HepG2 (cell line): ENCODE results near the gene SCN9A. TPM values are rescaled to one million over a fixed set of nuclear protein-coding genes. Genes with fewer than 3 reads are reported as not detected.
A peak's percentile ranks its signal among the peaks of the same experiment; 100 is the strongest.

ENCODE experiments used
- BCL6 ChIP-seq: IDR thresholded peaks from 2 replicates; pipeline ENCODE4 v1.6.1; 2016; ENCODE audit warnings: missing genetic modification reagents, missing compliant biosample characterization
- CEBPG ChIP-seq: IDR thresholded peaks from 2 replicates; pipeline ENCODE4 v1.6.1; 2016
- E2F1 ChIP-seq: sonication (generic); formaldehyde crosslinking; IDR thresholded peaks from 2 replicates; pipeline ENCODE4 v1.5.0; 2020; ENCODE audit warnings: missing genetic modification reagents
- FOSL2 ChIP-seq: sonication (generic); formaldehyde crosslinking; IDR thresholded peaks from 2 replicates; pipeline ENCODE4 v1.4.0; 2020; ENCODE audit warnings: missing genetic modification reagents
- HMG20A ChIP-seq: IDR thresholded peaks from 2 replicates; pipeline ENCODE4 v1.6.1; 2016; ENCODE audit warnings: borderline replicate concordance
- HNF4G ChIP-seq, 2 experiments: sonication (generic) in 1 of 2; formaldehyde crosslinking in 1 of 2; IDR thresholded peaks; 2 replicates each; pipeline versions ENCODE4 v1.4.0 to v1.6.1; 2011 to 2020; ENCODE audit warnings: borderline replicate concordance in 2 of 2, low read depth in 2 of 2, mild to moderate bottlenecking in 2 of 2, low read length in 1 of 2, missing genetic modification reagents in 1 of 2, moderate library complexity in 1 of 2
- IRF2 ChIP-seq: IDR thresholded peaks from 2 replicates; pipeline ENCODE4 v1.6.1; 2018; ENCODE audit warnings: missing genetic modification reagents, missing compliant biosample characterization
- KAT2B ChIP-seq: fragments of 150-350 bp; IDR thresholded peaks from 2 replicates; pipeline ENCODE4 v1.6.1; 2014; ENCODE audit warnings: low read depth, low read length, borderline replicate concordance
- KLF13 ChIP-seq: sonication (generic); formaldehyde crosslinking; IDR thresholded peaks from 2 replicates; pipeline ENCODE4 v1.4.0; 2020; ENCODE audit warnings: mild to moderate bottlenecking, missing genetic modification reagents
- NCOR1 ChIP-seq: fragments of 200-600 bp; sonication (generic); IDR thresholded peaks from 2 replicates; pipeline ENCODE4 v1.7.0; 2017; ENCODE audit warnings: antibody characterized with exemption, low read length, borderline replicate concordance
- PAXIP1 ChIP-seq: sonication (generic); formaldehyde crosslinking; conservative IDR thresholded peaks from 2 replicates; pipeline ENCODE4 v1.4.0; 2020; ENCODE audit warnings: mild to moderate bottlenecking, missing genetic modification reagents, moderate library complexity
- SRSF9 ChIP-seq: fragments of 200-400 bp; formaldehyde crosslinking; IDR thresholded peaks from 2 replicates; pipeline ENCODE4 v1.6.1; 2018; ENCODE audit warnings: borderline replicate concordance, mild to moderate bottlenecking, low read depth, low read length; ENCODE audit not compliant: insufficient read depth, poor library complexity, severe bottlenecking
- USF2 ChIP-seq, 2 experiments: sonication (generic) in 1 of 2; formaldehyde crosslinking in 1 of 2; IDR thresholded peaks; 2 replicates each; pipeline versions ENCODE4 v1.5.1 to v1.6.1; 2011 to 2020; ENCODE audit warnings: borderline replicate concordance in 1 of 2, low read depth in 1 of 2, low read length in 1 of 2, mild to moderate bottlenecking in 1 of 2, missing genetic modification reagents in 1 of 2, moderate library complexity in 1 of 2
- ZMYM3 ChIP-seq: sonication (generic); formaldehyde crosslinking; IDR thresholded peaks from 2 replicates; pipeline ENCODE4 v1.5.1; 2020; ENCODE audit warnings: mild to moderate bottlenecking, missing genetic modification reagents
- ZNF253 ChIP-seq: sonication (generic); formaldehyde crosslinking; IDR thresholded peaks from 2 replicates; pipeline ENCODE4 v1.8.0; 2022; ENCODE audit warnings: mild to moderate bottlenecking, missing genetic modification reagents, borderline replicate concordance
- ZNF562 ChIP-seq: sonication (generic); formaldehyde crosslinking; IDR thresholded peaks from 2 replicates; pipeline ENCODE4 v1.8.0; 2022; ENCODE audit warnings: missing genetic modification reagents, borderline replicate concordance
- ZNF709 ChIP-seq: sonication (generic); formaldehyde crosslinking; IDR thresholded peaks from 2 replicates; pipeline ENCODE4 v1.5.0; 2020; ENCODE audit warnings: mild to moderate bottlenecking, missing genetic modification reagents
- polyA plus RNA-seq, 8 experiments: library from polyadenylated mRNA; depleted of rRNA in 3 of 8; stranded (reverse) in 7 of 8; unstranded in 1 of 8; fragments of >200 nt; fragmentation: Illumina TruSeq in 4 of 8; extraction: Trizol in 4 of 8; gene quantifications; 2 replicates each; pipeline versions ENCODE4 v1.2.1 to v1.2.3, GENCODE V29; 2011 to 2016; ENCODE audit warnings: low read depth in 4 of 8, missing spikeins in 1 of 8, mixed read lengths in 1 of 8; ENCODE audit not compliant: insufficient read depth in 1 of 8
- total RNA-seq, 5 experiments: library from RNA; depleted of rRNA; stranded (reverse); fragments of >200 nt; fragmentation: Illumina TruSeq; extraction: Trizol; gene quantifications; 2 replicates each; pipeline ENCODE4 v1.2.3, GENCODE V29; 2016; ENCODE audit warnings: low read depth in 1 of 5
- TF ChIP-seq, protein P1 (sequence below): sonication (generic); formaldehyde crosslinking; IDR thresholded peaks from 2 replicates; pipeline ENCODE4 v1.4.0; 2020; ENCODE audit warnings: missing genetic modification reagents, borderline replicate concordance
- TF ChIP-seq, protein P2 (sequence below): sonication (generic); formaldehyde crosslinking; IDR thresholded peaks from 2 replicates; pipeline ENCODE4 v1.8.1; 2023; ENCODE audit warnings: mild to moderate bottlenecking, moderate library complexity, missing genetic modification reagents

The SCN9A gene
- total and polyA plus RNA-seq, 2 of the 13 experiments (the other 11 are each of a cell fraction or from before 2014, with no cell fraction given) = 15.3 to 24.3 TPM

GRCh38 chr2:166154685-166155338 is 220.9 kb downstream of the SCN9A start (continued):
- TF ChIP-seq, protein P1, sequence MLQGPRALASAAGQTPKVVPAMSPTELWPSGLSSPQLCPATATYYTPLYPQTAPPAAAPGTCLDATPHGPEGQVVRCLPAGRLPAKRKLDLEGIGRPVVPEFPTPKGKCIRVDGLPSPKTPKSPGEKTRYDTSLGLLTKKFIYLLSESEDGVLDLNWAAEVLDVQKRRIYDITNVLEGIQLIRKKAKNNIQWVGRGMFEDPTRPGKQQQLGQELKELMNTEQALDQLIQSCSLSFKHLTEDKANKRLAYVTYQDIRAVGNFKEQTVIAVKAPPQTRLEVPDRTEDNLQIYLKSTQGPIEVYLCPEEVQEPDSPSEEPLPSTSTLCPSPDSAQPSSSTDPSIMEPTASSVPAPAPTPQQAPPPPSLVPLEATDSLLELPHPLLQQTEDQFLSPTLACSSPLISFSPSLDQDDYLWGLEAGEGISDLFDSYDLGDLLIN = no peak
- peak; percentile 47; the same call in 1 of the 2 replicates for TF ChIP-seq HMG20A (CRISPR knock-in tag)
- peak; percentile 65; the same call in 1 of the 2 replicates for TF ChIP-seq HNF4G (IDR thresholded peaks at IDR 0.05; ENCODE audit: borderline replicate concordance, low read depth, low read length)
- no peak for TF ChIP-seq HNF4G (CRISPR knock-in tag; IDR thresholded peaks at IDR 0.05; ENCODE audit: borderline replicate concordance, low read depth)
- TF ChIP-seq IRF2 (CRISPR knock-in tag) = peak; percentile 35; the same call in 1 of the 2 replicates
- peak; percentile 85 for TF ChIP-seq FOSL2 (CRISPR knock-in tag)
- peak; percentile 43; the same call in 1 of the 2 replicates for TF ChIP-seq BCL6
- TF ChIP-seq E2F1 (CRISPR knock-in tag) = no peak
- no peak for TF ChIP-seq ZNF253 (CRISPR knock-in tag)
- TF ChIP-seq USF2 (IDR thresholded peaks at IDR 0.05; ENCODE audit: low read depth, low read length) = no peak
- TF ChIP-seq USF2 (CRISPR knock-in tag; IDR thresholded peaks at IDR 0.05; ENCODE audit: borderline replicate concordance) = no peak
- TF ChIP-seq ZNF562 (CRISPR knock-in tag) = no peak
- TF ChIP-seq ZMYM3 = no peak
- peak; percentile 70; the same call in 1 of the 2 replicates for TF ChIP-seq NCOR1
- TF ChIP-seq ZNF709 (CRISPR knock-in tag) = no peak
- peak; percentile 76 for TF ChIP-seq PAXIP1 (CRISPR knock-in tag)
- TF ChIP-seq, protein P2, sequence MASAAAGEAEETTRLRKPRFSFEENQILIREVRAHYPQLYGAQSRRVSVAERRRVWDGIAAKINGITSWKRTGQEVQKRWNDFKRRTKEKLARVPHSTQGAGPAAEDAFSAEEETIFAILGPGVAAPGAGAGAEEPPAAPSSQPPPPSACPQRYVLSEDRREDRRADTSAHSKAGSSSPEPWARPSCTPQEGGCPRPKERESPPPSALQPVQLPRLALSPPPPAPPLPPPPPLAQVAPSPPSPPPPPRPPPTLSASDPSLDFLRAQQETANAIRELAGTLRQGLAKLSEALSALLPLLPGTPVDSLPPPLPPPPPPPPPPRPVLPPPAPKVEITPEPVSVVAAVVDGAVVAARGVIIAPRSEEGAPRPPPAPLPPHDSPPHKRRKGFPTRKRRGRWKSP (CRISPR knock-in tag) = no peak
- no peak for TF ChIP-seq KLF13 (CRISPR knock-in tag)
- TF ChIP-seq KAT2B = no peak
- no peak for TF ChIP-seq SRSF9
- TF ChIP-seq CEBPG (CRISPR knock-in tag) = peak; percentile 36
